Measurements from ENCODE around the gene NOTO.
"Not testable (repeated sequence)": the region's sequence is repeated elsewhere in the genome, so short reads cannot be mapped to it uniquely, and the experiment has no call there.

NOTO gene, protein sequence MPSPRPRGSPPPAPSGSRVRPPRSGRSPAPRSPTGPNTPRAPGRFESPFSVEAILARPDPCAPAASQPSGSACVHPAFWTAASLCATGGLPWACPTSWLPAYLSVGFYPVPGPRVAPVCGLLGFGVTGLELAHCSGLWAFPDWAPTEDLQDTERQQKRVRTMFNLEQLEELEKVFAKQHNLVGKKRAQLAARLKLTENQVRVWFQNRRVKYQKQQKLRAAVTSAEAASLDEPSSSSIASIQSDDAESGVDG

DNA sequence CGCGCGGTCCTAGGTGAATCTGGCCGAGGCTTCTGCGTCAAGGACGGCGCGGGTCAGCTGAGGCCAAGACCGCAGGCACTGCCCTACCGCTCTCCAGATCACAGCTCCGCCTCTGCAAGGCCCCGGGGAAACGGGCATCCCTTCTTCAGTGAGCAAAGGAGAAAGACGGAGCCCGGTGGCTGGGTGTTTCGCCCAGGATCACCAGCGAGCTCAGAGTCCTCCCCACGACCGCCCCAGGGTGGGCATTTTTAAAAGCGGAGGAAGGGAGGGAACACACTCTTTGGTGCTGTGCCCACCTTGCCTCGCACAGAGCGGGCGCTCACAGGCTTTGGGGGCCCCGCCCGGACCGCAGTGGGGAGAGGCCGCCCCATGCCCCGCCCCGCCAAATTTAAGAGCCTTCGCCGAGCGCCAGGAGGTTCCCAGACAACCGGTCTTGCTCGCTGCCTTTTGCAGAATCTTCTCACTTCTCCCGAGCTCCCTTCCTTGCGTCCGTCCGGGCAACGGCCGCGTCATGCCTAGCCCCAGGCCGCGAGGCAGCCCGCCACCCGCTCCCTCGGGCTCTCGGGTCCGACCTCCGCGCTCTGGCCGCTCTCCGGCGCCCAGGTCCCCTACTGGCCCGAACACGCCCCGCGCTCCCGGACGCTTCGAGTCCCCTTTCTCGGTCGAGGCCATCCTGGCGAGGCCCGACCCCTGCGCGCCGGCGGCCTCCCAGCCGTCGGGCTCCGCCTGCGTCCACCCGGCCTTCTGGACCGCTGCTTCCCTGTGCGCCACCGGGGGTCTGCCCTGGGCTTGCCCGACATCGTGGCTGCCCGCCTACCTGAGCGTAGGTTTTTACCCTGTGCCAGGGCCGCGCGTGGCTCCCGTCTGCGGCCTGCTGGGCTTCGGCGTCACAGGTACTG, at the start of gene NOTO:
TSS of gene NOTO (plus strand) at position 419 of the 899 bp plus-strand sequence. CDS start at position 512, 93 bp downstream.
- DNase-seq, result no peak

DNA sequence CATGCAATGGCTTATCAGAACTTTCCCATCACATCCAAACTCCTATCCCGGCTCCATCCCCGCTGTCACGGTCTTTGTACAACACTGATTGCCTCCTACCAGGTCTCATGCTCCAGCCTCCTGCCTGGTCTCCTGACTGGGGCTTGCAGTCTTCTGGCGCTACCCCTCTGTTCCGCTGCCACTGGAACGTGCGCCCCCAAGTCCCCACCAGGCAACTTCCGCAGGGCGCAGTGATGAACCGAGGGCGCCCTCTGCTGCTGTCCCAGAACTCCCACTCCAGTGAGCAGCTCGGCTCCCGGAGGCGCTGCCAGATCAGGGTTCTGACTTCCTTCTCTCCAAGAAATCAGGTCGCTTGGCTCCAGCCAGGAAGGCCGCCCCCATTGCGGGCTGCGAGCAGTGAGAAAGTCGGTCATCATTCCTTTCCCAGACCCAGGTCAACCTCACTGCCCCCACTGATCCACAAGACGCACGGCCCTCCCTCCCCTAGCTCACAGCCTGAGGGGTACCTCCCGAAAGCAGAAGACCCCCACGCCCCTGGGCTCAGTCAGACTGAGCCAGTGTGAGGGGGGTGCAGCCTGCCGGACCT, 45.7 kb upstream of the NOTO start:
- no peak for DNase-seq

DNA sequence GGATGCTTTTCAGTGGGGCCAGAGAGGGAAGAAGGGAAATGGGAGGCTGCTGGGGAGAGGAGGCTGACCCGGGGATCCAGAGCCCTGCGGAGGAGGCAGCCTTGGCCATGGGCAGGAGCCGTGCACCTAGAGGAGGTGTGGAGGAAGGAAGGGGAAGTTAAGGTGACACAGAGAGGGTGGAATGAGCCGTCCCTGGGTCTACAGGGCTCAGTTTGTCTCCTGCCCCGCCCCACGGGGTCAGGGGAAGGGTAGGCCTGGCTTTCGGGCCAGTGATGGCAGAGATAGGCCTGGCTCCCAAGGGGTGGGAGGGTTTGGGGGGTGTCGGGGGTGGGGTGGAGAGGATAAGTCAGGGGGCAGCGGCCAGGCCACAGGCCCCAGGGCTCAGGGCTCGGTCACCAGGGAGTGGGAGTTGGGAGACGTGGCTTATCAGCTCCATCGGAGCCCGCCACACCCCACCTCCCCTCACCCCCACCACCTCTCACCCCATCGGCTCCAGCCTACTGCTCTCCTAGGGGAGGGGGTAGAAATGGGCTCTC, 39.5 kb upstream of the NOTO start:
- DNase-seq, result no peak

DNA sequence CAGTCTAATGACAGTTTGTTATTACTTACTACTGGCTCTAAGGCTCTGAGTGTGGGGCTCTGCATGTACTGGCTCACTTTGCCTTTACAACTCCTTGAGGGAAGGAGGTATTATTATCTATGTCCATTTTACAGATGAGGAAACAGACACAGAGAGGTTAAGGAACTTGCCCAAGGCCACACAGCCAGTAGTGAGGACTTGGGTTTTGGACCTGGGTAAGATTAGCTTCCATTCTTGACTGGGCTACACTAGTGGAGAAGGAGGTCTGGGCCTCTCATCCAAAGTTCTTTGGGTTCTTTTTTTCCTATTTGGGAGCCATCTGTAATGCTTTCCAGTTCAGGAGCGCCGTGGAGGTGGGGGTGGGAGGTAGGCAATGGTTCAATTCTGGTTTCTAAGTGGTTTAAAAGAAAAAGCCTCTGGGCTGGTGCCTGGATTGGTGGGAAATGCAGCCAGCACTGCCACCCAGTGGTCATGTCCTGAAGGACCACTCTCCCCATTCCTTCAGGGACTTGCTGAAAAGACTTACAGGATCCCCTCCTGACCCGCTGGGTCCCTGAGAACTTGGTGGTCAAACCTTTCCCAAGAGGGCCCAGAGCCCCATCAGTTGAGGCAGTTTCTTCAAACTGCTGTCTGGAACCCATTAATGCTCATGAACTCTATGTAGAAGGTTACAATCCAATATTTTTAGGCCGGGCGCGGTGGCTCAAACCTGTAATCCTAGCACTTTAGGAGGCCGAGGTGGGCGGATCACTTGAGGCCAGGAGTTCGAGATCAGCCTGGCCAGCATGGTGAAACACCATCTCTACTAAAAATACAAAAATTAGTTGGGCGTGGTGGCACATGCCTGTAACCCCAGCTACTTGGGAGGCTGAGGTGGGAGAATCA, 38.6 kb upstream of the NOTO start:
- DNase-seq, result peak; percentile 40

DNA sequence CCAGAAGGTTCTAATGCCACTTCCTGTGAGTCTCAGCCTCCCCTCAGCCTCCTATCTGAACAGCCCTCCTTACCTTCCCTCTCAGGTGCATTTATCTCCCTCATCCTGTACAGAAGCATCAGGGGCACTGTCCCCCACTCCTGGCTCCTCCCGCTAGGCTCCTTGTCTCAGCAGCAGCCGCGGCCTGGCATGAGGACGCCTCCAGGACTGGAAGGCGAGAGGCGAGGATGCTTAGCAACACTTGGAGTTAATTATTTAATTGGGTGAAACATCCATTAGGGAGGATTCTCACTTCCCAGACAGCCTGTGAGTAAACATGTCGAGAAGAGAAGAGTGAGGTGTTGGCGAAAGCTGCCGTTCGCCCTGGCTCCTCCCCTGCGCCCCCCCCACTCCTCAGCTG, 36.4 kb upstream of the NOTO start:
- not testable (repeated sequence) for DNase-seq

DNA sequence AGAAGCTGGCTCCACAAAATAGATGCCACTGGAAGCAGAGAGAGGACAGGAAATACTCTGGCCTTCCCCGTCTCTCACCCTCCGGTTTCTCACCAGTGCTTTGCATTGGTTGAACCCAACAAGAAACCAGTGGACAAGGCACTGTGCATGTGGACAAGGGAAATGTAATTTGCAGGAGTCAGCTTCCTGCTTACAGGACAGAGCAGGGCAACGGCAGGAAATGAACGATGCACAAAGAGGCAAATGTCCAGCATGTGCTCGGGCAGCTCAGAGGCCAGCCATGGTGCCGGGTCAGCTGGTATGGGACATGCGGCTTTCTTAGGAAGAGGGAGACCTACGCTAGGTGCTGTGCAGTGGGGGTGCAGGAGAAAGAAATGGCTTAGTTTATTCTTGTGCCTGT, 35.6 kb upstream of the NOTO start:
- DNase-seq, result not testable (repeated sequence)

DNA sequence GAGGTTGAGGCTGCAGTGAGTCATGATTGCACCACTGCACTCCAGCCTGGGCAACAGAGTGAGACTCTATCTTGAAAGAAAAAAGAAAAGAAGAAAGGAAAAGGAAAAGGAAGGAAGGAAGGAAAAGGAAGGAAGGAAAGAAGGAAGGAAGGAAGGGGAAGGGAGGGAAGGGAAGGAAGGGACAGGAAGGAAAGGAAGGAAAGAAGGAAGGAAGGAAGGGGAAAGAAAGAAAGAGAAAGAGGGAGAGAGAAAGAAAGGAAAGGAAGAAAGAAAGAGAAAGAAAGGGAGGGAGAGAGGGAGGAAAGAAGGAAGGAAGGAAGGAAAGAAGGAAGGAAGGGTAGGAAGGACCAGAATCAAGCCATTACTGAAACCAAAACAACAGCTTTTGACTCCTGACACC, 34.0 kb upstream of the NOTO start:
- not testable (repeated sequence) for DNase-seq

DNA sequence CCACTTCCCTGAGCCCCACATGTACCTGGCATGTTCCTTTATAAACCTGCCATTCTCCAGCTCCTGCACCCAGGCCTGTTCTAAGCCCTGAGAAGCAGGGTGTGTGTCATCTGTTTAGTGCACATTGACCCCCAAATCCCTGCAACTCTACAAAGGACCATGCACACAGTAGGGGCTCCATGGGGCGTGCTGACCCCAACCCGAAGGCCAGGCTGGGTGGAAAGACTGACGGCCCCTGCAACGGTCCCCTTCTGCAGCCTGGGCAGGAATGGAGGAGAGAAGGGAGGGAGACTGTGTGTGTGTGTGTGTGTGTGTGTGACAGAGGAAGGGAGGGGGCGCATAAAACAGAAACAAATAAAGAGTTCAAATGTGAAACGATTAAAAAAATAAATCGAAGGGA, 32.0 kb upstream of the NOTO start:
- not testable (repeated sequence) for DNase-seq

DNA sequence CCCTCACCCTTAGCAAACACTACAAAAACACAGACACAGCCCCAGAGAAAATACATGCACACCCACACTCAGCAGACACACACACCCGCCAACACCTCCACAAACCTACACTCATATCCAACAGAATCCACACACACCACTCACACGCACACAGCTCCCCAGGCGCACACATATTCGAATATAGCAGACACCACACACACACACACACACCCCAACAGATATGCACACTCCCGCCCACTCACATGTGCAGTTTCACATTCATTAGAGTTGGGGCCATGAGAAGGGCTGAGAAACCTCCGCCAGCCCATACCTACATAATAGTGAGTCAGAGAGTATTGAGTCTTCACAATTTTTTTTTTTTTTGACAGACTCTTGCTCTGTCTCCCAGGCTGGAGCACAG, 29.4 kb upstream of the NOTO start:
- DNase-seq, result no peak

DNA sequence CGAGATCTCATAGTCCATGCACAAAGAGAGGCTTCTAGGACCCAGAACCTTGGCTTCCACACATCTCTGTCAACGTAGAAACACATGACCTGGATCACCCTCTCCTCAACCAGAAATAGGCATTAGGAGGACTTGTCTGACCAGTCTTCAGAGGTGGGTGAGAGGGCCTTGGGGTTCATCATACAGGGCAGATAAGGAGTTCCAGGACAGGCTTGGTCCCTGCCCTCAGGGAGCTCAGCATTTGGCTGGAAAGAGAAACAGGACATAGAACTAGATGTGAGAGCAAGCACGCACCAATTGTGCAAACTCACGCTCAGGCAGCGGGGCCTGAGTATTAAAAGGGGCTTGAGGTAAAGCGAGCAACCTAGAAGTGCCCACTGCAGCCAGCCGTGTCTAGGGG, 28.6 kb upstream of the NOTO start:
- DNase-seq, result no peak

DNA sequence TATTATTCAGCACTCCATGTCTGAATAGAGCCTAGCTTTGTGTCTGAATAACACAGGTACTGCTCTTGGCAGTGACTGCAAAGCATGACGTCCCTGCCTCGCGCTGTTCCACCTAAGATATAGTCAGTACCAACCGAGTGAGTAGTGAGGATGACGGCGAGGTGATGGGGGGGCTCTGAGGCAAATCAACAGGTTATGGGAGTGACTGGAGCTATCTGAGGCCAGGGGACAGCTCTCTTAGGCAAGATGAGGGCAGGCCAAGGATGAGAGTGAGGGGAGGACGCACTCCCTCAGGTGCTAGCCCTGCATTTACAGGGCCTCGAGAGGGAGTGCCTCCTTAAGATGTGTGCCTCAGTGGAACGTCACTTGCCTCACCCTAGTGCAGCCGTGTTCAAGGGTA, 28.1 kb upstream of the NOTO start:
- no peak for DNase-seq

DNA sequence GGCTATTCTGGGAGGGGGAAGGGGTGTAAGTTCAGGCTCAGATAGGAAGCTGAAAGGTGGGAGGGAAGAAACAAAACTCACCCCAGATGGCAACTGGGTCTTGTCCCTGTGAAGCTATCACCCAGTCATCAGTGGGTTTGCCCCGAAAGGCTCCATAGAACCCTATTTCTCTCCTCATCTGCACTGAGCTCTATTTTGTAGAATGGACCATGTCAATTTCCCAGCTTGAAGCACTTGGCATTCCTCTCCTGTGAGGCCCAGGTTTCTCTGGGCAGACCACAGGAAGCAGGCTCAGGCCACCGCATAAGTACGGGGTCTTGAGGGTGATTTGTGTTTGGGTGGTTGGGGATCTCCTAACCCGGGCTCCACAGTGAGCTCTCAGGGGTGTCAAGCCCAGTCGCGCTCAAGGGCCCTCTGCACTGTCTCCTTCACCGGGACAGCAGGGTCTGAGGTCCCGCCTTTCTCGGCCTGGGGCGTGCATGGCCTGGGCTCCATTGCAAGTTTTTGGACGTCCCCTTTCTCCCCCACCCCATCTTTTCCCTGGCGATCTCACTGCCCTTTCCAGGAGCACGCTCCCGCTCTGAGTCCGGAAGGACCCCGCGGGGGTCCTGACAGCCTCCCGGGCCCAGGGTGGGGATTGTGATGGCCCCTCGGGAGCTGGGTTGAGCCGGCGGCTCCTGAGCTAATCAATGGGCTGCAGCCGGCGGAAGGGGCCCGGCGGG, 27.3 kb upstream of the NOTO start:
- no peak for DNase-seq

DNA sequence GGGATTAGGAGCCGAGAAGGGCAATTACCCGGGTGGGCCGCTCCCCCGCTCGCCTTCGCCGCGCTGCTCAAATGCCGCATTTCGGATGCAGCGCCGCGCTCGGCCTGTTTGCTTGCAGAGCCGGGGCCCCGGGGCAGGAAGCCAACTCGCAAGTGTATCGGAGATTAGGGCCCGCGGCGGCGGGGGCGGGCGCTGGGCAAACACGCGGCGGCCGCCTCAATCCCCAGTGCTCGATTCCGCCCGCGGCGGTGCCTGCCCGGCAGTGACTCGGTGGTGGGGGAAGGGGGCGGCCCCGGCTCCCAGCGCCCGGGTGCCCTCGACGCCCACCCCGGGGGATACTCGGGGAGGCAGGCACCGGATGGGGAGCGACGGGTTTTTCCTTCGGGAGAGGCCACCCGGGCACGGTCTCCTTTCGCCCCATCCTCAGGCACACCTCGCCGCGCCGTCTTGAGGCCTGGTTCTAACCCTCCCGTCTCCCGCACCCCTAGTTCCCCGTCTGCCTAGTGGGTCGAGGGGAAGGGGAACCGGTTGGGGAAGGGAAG, 26.6 kb upstream of the NOTO start:
- DNase-seq, result peak; percentile 60

DNA sequence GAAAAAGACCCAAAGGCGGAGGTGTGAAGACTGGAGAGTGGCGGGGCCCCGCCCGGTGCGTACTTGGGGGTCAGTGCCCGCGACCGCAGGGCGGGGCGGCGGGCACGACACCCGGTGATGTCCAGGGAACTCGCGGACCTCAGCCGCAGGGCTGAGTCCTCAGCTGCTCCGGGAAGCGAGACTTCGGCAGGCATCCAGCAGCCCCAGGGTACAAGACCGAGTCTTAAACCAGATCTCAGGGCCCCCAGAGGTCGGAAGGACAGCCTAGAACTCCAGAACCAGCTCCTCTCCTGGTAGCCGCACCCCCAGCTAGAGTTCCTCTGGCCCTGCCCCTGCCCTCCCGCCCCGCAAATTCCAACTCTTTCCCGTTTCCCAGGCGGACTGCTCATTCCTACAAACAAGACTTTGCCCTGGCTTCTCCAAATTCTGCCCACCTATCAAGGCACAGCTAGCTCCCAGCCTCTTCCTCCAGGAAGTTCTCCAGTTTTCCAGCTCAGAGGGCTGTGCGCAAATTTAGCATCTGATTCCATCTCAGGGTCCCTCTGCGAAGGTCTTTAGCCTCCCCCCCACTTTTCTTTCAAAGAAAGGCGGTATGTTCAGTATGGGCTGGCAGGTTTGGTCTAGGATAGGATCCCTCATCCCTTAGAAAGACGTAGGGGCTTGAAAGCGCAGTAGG, 26.0 kb upstream of the NOTO start:
- DNase-seq, result no peak

DNA sequence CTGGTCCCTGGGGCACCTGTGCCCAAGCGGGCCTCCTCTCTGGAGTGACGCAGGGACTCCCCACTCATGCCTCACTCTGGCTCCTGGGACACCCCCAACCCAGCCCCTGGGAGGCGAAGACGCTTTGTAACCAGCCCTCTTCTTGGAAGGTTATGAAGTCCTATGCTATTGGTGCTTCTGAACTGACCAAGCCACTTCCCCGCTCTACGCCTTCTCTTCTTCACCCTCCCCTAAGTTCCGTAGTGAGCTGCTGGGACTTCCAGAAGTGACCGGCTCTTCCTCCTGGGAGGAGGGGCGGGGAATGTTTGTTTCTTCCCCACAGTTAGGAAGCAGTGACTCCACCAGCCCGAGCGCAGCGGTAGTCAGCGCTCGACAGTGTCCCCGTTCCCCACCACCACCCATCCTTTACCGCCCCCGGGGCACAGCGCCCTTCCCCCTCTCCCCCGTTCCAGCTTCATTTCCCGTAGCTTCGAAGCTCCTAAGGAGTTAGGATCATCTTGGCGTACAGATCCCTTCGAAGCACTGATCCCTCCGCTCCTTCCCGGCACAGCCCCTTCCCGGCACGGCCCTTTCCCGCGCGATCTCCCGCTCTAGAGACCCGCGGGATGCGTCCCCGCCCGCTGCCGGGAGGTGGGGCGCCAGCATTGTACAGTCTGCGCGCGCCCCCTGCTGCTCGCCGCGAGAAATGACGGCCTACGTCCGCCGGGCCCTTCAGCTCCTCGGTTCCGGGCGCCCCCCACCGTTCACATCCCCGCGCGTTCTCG, 25.3 kb upstream of the NOTO start:
- peak; percentile 79 for DNase-seq

DNA sequence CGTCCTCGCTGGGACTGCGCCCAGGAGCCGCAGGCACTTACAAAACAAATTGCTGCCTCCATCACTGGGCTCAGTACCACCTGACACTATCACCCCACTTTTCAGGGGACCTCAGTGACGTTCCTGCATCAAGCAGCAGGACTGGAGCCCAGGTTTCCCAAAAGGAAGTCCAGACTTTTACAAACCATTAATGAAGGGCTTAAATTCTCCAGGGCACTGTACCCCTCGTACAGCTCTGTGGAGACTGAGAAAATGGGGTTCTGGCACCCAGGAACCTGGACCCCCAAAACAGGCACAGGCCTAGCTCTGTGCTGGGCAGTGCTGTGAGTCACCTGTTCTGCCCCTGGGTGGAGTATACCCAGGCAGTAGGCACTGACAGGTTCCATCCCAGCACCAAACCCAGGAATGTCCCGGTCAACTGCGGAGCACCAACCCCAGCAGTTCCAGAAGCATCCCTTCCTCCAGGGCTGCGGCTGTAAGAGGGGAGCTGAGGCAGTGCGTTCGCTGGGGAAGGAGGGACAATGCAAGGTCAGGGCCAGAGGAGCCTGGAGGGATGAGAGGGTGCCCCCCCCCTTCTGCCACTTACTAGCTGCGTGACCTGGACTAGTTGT, 24.6 kb upstream of the NOTO start:
- DNase-seq, result no peak

DNA sequence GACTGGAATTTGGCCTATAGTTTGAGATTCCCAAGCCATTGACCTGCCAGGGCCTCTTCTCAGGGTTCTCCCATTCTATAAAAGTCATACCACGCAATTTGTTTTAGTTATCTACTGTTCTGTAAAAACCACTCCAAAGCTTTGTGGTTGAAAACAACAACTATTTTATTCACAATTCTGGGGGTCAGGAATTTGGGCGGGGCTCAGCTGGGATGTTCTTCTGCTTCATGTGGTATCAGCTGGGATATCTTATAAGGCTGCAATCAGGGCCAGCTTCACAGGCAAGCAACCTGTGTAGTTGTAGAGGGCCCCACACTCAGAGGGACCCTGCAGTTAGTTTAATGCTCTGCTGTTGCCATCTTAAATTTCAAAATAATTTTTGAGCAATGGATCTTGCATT, 16.4 kb upstream of the NOTO start:
- no peak for DNase-seq

DNA sequence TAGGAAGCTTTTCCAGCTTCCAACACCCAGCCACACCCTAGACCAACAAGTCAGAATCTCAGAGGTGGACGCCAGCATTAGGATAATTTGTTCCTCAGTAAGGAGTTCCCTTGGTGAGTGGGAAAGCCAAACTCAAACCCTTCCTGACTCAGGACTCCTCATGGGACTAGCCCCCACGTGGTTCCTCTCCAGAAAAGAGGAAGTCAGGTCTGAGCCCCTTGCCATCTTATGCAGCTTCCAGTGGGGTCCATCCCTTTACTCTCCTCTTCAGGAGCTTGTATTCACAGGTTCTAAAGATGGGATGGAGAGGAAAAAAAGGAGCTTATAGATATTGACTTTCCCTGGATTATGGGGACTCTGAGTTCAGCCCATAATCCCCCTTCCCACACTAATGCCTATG, 14.8 kb upstream of the NOTO start:
- no peak for DNase-seq

DNA sequence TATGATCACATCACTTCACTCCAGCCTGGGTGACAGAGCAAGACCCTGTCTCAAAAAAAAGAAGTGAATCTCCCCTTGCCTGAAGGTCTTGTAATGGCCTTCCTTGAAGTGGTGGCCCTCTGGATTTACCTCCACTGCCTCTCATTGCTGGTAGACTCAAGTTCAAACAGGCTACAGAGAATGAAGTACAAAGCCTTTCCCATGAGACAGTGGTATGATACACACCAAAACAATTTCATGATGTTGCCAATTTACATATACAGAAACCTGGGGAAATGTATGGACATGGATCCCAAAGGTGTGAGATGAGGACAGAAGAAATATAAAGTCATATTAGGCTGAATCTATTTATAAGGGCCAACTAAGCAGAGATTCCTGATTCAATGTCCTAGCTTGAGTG, 4.8 kb upstream of the NOTO start:
- DNase-seq, result no peak

DNA sequence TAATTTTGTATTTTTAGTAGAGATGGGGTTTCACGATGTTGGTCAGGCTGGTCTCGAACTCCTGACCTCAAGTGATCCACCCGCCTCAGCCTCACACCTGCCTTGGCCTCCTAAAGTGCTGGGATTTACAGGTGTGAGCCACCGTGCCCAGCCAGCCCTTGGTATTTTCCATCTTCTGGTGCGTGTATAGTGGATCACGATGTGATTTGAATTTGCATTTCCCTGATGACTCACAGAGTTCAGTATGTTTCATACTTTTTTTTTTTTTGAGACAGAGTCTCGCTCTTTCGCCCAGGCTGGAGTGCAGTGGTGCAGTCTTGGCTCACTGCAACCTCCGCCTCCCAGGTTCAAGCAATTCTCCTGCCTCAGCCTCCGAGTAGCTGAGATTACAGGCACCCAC, 2.1 kb upstream of the NOTO start:
- DNase-seq, result not testable (repeated sequence)
